ENCODE data around the gene NARF. TPM values are rescaled to one million over a fixed set of nuclear protein-coding genes. Genes with fewer than 3 reads are reported as not detected.

The NARF gene
- total RNA-seq, 3 donors from 2014 or later, result 31.9 to 59.5 (median 44.9) TPM

GRCh38 chr17:82480318-82480717 is 21.8 kb downstream of the NARF start:
- Histone ChIP-seq H3K36me3 (no peaks in the 10 kb centered on the region), H3K27me3 (no peaks in the 10 kb centered on the region), H3K4me1 (no peaks in the 10 kb centered on the region), H3K9me3 (no peaks in the 10 kb centered on the region), H3K27ac (no peak overlapping the region), H3K4me3 (no peak overlapping the region)
- TF ChIP-seq POLR2A (IDR thresholded peaks at IDR 0.05) (no peak), POLR2AphosphoS5 (IDR thresholded peaks at IDR 0.05) (no peak)
- TF ChIP-seq, protein P1, sequence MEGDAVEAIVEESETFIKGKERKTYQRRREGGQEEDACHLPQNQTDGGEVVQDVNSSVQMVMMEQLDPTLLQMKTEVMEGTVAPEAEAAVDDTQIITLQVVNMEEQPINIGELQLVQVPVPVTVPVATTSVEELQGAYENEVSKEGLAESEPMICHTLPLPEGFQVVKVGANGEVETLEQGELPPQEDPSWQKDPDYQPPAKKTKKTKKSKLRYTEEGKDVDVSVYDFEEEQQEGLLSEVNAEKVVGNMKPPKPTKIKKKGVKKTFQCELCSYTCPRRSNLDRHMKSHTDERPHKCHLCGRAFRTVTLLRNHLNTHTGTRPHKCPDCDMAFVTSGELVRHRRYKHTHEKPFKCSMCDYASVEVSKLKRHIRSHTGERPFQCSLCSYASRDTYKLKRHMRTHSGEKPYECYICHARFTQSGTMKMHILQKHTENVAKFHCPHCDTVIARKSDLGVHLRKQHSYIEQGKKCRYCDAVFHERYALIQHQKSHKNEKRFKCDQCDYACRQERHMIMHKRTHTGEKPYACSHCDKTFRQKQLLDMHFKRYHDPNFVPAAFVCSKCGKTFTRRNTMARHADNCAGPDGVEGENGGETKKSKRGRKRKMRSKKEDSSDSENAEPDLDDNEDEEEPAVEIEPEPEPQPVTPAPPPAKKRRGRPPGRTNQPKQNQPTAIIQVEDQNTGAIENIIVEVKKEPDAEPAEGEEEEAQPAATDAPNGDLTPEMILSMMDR (IDR thresholded peaks at IDR 0.05), result no peak
- no peak for DNase-seq (ENCODE audit: low spot score in 2 of 2)
- intact Hi-C loops (cut with DNase I; ENCODE audit: low total_unique reads), result loop anchor here (10.0 kb wide), 1 partner anchor 1846 kb away; no protein-coding TSS in a partner anchor

GRCh38 chr17:82483204-82483660 is 24.7 kb downstream of the NARF start:
- no peaks in the 10 kb centered on the region for H3K4me1 ChIP-seq
- H3K27me3 ChIP-seq, result no peaks in the 10 kb centered on the region
- intact Hi-C loops (cut with DNase I; ENCODE audit: low total_unique reads), result loop anchor here (10.0 kb wide), 1 partner anchor 1848 kb away; no protein-coding TSS in a partner anchor
- DNase-seq (ENCODE audit: low spot score in 2 of 2), result no peak
- H3K36me3 ChIP-seq, result no peaks in the 10 kb centered on the region
- no peak overlapping the region for H3K4me3 ChIP-seq
- TF ChIP-seq POLR2A (IDR thresholded peaks at IDR 0.05) (no peak), POLR2AphosphoS5 (IDR thresholded peaks at IDR 0.05) (no peak)
- TF ChIP-seq, protein P1 (IDR thresholded peaks at IDR 0.05), result no peak
- no peaks in the 10 kb centered on the region for H3K9me3 ChIP-seq
- H3K27ac ChIP-seq, result no peak overlapping the region

- H3K9me3 ChIP-seq, result no peaks in the 10 kb centered on the region
- H3K36me3 ChIP-seq, result no peaks in the 10 kb centered on the region
- no peak overlapping the region for H3K4me3 ChIP-seq
- intact Hi-C loops (cut with DNase I; ENCODE audit: low total_unique reads), result loop anchor here (10.0 kb wide), 1 partner anchor 1849 kb away; no protein-coding TSS in a partner anchor
- no peak overlapping the region for H3K27ac ChIP-seq
- no peak for TF ChIP-seq POLR2A (IDR thresholded peaks at IDR 0.05)
- TF ChIP-seq, protein P1 (IDR thresholded peaks at IDR 0.05), result no peak
- TF ChIP-seq POLR2AphosphoS5 (IDR thresholded peaks at IDR 0.05), result no peak
- no peaks in the 10 kb centered on the region for H3K27me3 ChIP-seq
- no peak for DNase-seq (ENCODE audit: low spot score in 2 of 2)
- H3K4me1 ChIP-seq, result no peaks in the 10 kb centered on the region
Measured at GRCh38 chr17:82483836-82484235, 25.3 kb downstream of the NARF start.

DNA sequence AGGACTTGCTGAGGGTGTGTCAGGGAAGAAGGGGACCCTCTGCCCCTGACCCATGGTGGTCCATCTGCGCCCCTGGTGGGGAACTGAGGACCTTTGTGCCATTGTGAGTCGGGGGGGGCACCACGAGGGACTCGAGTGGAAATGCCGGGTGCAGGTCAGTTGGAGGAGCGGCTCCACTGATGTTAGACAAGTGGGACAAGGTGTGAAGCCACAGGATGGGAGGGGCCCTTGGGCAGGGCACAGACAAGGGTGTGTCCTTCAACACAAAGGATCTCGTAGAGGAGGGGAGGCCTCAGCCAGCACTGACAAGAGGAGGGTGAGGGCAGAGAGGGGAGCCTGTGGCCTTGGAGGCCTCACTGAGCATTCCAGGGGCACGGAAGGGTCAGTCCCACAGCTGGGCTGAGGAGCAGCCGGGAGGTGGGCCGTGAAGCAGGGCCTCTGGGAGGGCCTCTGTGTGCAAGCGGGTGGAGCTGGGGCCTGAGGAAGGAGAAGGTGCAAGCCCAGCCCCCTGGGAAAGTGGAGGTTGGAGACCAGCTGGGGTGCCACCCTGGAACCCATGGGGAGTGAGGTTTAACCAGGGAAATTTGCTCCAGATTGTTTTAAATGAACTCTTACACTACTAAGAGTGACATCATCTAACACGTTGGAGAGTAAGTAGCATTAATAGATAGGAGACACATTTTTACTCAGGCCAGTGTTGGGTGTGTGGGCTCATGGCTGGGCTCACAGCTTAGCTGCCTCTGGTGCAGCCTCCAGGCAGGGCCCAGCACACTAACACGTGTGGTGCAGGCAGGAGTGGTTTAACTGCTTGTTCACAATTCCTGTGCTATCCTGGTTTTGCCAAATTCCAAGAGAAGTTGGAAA is 27.9 kb downstream of the NARF start:
- no peak overlapping the region for H3K4me3 ChIP-seq
- no peak overlapping the region for H3K27ac ChIP-seq
- H3K9me3 ChIP-seq, result no peaks in the 10 kb centered on the region
- intact Hi-C loops (cut with DNase I; ENCODE audit: low total_unique reads), result loop anchor here (10.0 kb wide), 1 partner anchor 1852 kb away; no protein-coding TSS in a partner anchor
- DNase-seq (ENCODE audit: low spot score in 2 of 2), result no peak
- H3K4me1 ChIP-seq, result no peaks in the 10 kb centered on the region
- no peaks in the 10 kb centered on the region for H3K27me3 ChIP-seq
- TF ChIP-seq POLR2A (IDR thresholded peaks at IDR 0.05) (no peak), POLR2AphosphoS5 (IDR thresholded peaks at IDR 0.05) (no peak)
- TF ChIP-seq, protein P1 (IDR thresholded peaks at IDR 0.05), result no peak
- no peaks in the 10 kb centered on the region for H3K36me3 ChIP-seq

- Histone ChIP-seq H3K4me3 (no peak overlapping the region), H3K9me3 (no peaks in the 10 kb centered on the region), H3K27me3 (no peaks in the 10 kb centered on the region), H3K27ac (no peak overlapping the region), H3K36me3 (no peaks in the 10 kb centered on the region), H3K4me1 (no peaks in the 10 kb centered on the region)
- no peak for TF ChIP-seq POLR2AphosphoS5 (IDR thresholded peaks at IDR 0.05)
- TF ChIP-seq, protein P1 (IDR thresholded peaks at IDR 0.05), result no peak
- no peak for TF ChIP-seq POLR2A (IDR thresholded peaks at IDR 0.05)
- DNase-seq (ENCODE audit: low spot score in 2 of 2), result no peak
- intact Hi-C loops (cut with DNase I; ENCODE audit: low total_unique reads), result loop anchor here (2.0 to 10.0 kb wide), 2 partner anchors 53 to 1853 kb away; no protein-coding TSS in a partner anchor
Measured at GRCh38 chr17:82487910-82488309, 29.4 kb downstream of the NARF start.

Measured in breast epithelium (tissue), 4 donors.